Measurements from ENCODE around the gene HIVEP1.

DNA sequence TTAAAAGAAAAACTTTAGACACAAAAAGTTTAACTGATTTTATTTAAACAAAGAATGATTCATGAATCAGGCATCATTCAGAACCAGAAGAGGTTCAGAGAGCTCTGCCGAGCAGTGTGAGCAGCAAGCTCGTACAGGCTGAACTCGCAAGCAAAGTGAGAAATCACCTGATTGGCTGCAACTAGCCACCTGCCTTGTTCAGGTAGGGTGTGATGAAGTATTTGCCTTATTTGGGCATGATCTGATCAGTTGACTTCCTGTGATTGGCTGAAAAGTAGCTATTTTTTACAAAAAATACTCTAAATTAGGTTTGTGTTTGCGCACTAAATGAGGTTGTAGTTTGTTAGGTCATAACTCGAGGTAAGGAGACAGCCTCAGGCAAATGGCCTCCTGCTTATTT is 80.7 kb downstream of the HIVEP1 start:
- TF ChIP-seq, protein P1, sequence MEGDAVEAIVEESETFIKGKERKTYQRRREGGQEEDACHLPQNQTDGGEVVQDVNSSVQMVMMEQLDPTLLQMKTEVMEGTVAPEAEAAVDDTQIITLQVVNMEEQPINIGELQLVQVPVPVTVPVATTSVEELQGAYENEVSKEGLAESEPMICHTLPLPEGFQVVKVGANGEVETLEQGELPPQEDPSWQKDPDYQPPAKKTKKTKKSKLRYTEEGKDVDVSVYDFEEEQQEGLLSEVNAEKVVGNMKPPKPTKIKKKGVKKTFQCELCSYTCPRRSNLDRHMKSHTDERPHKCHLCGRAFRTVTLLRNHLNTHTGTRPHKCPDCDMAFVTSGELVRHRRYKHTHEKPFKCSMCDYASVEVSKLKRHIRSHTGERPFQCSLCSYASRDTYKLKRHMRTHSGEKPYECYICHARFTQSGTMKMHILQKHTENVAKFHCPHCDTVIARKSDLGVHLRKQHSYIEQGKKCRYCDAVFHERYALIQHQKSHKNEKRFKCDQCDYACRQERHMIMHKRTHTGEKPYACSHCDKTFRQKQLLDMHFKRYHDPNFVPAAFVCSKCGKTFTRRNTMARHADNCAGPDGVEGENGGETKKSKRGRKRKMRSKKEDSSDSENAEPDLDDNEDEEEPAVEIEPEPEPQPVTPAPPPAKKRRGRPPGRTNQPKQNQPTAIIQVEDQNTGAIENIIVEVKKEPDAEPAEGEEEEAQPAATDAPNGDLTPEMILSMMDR (conservative IDR thresholded peaks at IDR 0.05), result no peak
- no peak for TF ChIP-seq ZFX (IDR thresholded peaks at IDR 0.05)
